GM12891 (cell line): ENCODE measurements around the gene EML1.
"Not testable (repeated sequence)": the region's sequence is repeated elsewhere in the genome, so short reads cannot be mapped to it uniquely, and the experiment has no call there.

Experiments
- DNase-seq: peaks from one replicate; pipeline ENCODE4 v3.0.0; 2011; ENCODE audit warnings: low spot score; ENCODE audit not compliant: insufficient read length
- FAIRE-seq: peaks from 2 replicates; lab custom pipeline; 2011; peaks lifted over from hg19 to GRCh38; lab: Jason Lieb, UNC
- PAX5 ChIP-seq: IDR thresholded peaks from 2 replicates; pipeline ENCODE4 v1.6.1; 2011; ENCODE audit warnings: low read length, moderate library complexity, mild to moderate bottlenecking; ENCODE audit not compliant: insufficient read depth, severe bottlenecking
- POLR2A ChIP-seq: IDR thresholded peaks from 2 replicates; pipeline ENCODE4 v1.6.1; 2011; ENCODE audit warnings: low read depth, low read length, control low read depth
- POLR2AphosphoS5 ChIP-seq: IDR thresholded peaks from 2 replicates; pipeline ENCODE4 v1.6.1; 2011; ENCODE audit warnings: low read depth, low read length, control low read depth
- POU2F2 ChIP-seq: IDR thresholded peaks from 2 replicates; pipeline ENCODE4 v1.6.1; 2011; ENCODE audit warnings: low read depth, mild to moderate bottlenecking, control low read depth, low read length, moderate library complexity
- SPI1 ChIP-seq: IDR thresholded peaks from 2 replicates; pipeline ENCODE4 v1.6.1; 2011; ENCODE audit warnings: low read depth, low read length, control low read depth
- TAF1 ChIP-seq: IDR thresholded peaks from 2 replicates; pipeline ENCODE4 v1.6.1; 2011; ENCODE audit warnings: low read depth, low read length, control low read depth

EML1 gene

DNA sequence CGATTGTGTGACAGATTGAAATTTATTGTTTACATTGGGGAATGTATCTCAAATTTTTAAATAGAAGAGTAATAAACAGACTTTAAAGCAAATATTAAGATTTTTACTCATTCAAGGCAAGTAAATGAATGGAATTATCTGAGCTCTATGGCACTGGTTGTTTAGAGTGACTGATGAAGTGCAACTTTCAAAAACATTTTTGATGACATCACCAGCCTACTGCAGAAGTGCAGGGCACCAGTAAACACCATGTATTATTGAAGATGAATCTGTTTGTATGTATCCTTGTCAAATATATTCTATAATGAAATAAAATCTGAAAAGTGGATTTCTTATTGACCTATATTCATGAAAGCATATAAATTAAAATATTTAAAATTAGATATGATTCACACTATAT lies 148.0 kb downstream of the EML1 start:
- TF ChIP-seq POLR2A (no peak), SPI1 (no peak), POU2F2 (no peak), POLR2AphosphoS5 (no peak), PAX5 (no peak), TAF1 (no peak)
- FAIRE-seq = no peak

GRCh38 chr14:99943620-99944019 lies 150.4 kb downstream of the EML1 start:
- no peak for TF ChIP-seq POLR2AphosphoS5
- no peak for TF ChIP-seq SPI1
- no peak for TF ChIP-seq PAX5
- TF ChIP-seq POLR2A = no peak
- no peak for TF ChIP-seq TAF1
- TF ChIP-seq POU2F2 = no peak
- FAIRE-seq = no peak
- no peak for DNase-seq

More for the DNA sequence above, 148.0 kb downstream of the EML1 start:
- no peak for DNase-seq

- no peak for FAIRE-seq
Measured at GRCh38 chr14:99944241-99944651, 151.0 kb downstream of the EML1 start.

GRCh38 chr14:99945732-99946651 lies 152.8 kb downstream of the EML1 start:
- TF ChIP-seq SPI1 (no peak), POU2F2 (no peak), POLR2AphosphoS5 (no peak), PAX5 (no peak), TAF1 (no peak), POLR2A (no peak)
- DNase-seq (no peak), FAIRE-seq (no peak)

More at GRCh38 chr14:99944241-99944651, 151.0 kb downstream of the EML1 start:
- no peak for TF ChIP-seq TAF1
- TF ChIP-seq POU2F2 = no peak
- TF ChIP-seq POLR2A = no peak
- TF ChIP-seq POLR2AphosphoS5 = no peak
- no peak for TF ChIP-seq PAX5
- no peak for TF ChIP-seq SPI1
- DNase-seq = no peak

GRCh38 chr14:99946652-99947489 lies 153.7 kb downstream of the EML1 start:
- DNase-seq (peak; percentile 72), FAIRE-seq (peak; percentile 84)
- TF ChIP-seq POLR2AphosphoS5 (no peak), POLR2A (no peak), POU2F2 (no peak), SPI1 (no peak), TAF1 (no peak), PAX5 (no peak)

DNA sequence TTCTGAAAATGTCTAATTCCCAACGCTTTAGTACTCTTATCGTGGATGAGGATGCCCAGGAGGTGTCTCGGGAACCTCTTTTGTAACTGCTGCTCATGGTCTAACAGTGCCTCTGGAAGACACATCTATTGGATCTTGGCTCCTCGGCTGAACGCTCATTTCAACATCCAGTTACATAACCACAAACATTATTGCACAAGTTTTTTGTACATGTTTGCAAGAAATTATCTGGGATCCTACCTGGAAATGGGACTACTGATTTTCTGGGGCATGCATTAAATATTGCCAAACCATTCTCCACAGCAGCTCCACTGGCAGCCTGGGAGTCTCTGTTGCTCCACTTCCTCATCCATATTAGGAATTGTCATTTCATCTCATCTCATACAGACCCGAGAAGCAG lies 154.5 kb downstream of the EML1 start:
- TF ChIP-seq SPI1 (no peak), POLR2A (no peak), TAF1 (no peak)
- FAIRE-seq (no peak), DNase-seq (no peak)

GRCh38 chr14:99949011-99949732 lies 156.0 kb downstream of the EML1 start:
- not testable (repeated sequence) for FAIRE-seq, DNase-seq

DNA sequence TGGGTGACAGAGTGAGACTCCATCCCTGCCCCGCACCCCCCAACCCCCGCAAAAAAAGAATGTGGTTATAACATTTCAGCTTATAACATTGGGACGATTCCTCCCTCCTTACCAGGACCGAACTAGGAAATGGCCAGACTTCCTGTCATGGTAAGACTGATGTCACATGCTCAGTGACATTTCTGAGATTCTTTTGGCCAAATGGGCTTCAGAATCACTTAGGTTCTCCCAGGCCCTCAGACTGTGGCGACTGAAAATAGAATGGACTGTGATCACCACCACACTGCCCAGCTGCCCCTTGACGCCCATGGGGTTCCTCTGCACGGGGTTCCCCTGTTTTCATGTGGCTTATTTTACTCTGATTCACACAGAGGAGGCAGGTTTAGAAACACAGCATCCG lies 157.0 kb downstream of the EML1 start:
- FAIRE-seq (no peak), DNase-seq (no peak)
- no peak for TF ChIP-seq PAX5
- TF ChIP-seq POLR2AphosphoS5 = no peak
- no peak for TF ChIP-seq TAF1
- no peak for TF ChIP-seq POU2F2
- TF ChIP-seq SPI1 = no peak
- no peak for TF ChIP-seq POLR2A

DNA sequence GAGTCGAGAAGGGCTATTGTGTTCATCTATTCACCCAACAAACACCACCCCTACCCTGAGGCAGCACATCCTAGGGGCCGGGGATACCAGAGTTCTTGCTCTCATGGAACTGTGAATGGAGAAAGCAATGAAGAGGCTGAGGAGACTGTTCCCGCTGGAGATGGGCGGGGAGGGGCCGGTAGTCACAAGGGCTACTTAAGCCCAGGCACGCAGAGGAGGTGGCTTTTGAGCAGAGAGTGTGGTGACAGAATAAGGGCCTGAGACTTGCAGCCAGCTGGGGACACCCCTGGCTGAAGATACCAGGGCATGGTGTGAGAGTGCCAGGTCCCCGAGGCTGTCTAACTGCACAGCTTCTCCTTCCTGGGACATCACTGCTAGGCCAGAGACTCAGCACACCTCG lies 157.9 kb downstream of the EML1 start:
- DNase-seq (no peak), FAIRE-seq (no peak)
- no peak for TF ChIP-seq POLR2A
- no peak for TF ChIP-seq SPI1
- no peak for TF ChIP-seq PAX5
- TF ChIP-seq TAF1 = no peak
- TF ChIP-seq POU2F2 = no peak
- no peak for TF ChIP-seq POLR2AphosphoS5
